Aorta (tissue), 5 donors: ENCODE results near the gene CCDC138. TPM values are rescaled to one million over a fixed set of nuclear protein-coding genes. Genes with fewer than 3 reads are reported as not detected.

Experiments
- ATAC-seq: fragments of 200-7000 bp; cut with Tn5 transposase; one replicate; pipeline ENCODE4 v1.9.1; 2022; ENCODE audit warnings: moderate library complexity; ENCODE audit not compliant: low FRiP score
- DNase-seq, 2 donors: peaks; one replicate each; pipeline ENCODE4 v3.0.0-alpha.2; 2020
- H3K27ac ChIP-seq, 2 donors: one replicate each; pipeline ENCODE4 v1.5.1; 2013; ENCODE audit warnings: low read length in 2 of 2, mild to moderate bottlenecking in 2 of 2, moderate library complexity in 2 of 2, control low read depth in 1 of 2, inconsistent platforms in 1 of 2, low read depth in 1 of 2
- H3K27me3 ChIP-seq, 2 donors: one replicate each; pipeline ENCODE4 v1.6.1; 2013; ENCODE audit warnings: control low read depth in 1 of 2, low read length in 1 of 2, mild to moderate bottlenecking in 1 of 2, moderate library complexity in 1 of 2; ENCODE audit not compliant: insufficient read depth in 2 of 2, control insufficient read depth in 1 of 2
- H3K36me3 ChIP-seq, 2 donors: one replicate each; pipeline ENCODE4 v1.6.1; 2013; ENCODE audit warnings: control low read depth in 1 of 2, low read length in 1 of 2, mild to moderate bottlenecking in 1 of 2; ENCODE audit not compliant: insufficient read depth in 2 of 2, control insufficient read depth in 1 of 2
- H3K4me1 ChIP-seq, 2 donors: one replicate each; pipeline ENCODE4 v1.6.1; 2013; ENCODE audit warnings: low read length in 2 of 2, control low read depth in 1 of 2, mild to moderate bottlenecking in 1 of 2, moderate library complexity in 1 of 2; ENCODE audit not compliant: insufficient read depth in 2 of 2, control insufficient read depth in 1 of 2
- H3K4me3 ChIP-seq, 2 donors: one replicate each; pipeline ENCODE4 v1.5.1; 2013; ENCODE audit warnings: low read length in 2 of 2, control low read depth in 1 of 2, mild to moderate bottlenecking in 1 of 2
- H3K9me3 ChIP-seq: one replicate; pipeline ENCODE4 v1.6.1; 2013; ENCODE audit warnings: mild to moderate bottlenecking, low read length; ENCODE audit not compliant: control insufficient read depth
- WGBS, 2 donors: extraction: QIAGEN DNeasy Blood & Tissue Kit; methylation state at CpG; one replicate each; pipeline ENCODE4 v1.1.7; 2013; 5-methylcytosine and 5-hydroxymethylcytosine counted together
- intact Hi-C, 2 donors: fragments of 100-400 bp; cut with DNase I; formaldehyde crosslinking; loops; one replicate each; pipeline versions ENCODE4 v1.14.2 to v1.15.0; 2022
- polyA plus RNA-seq, 2 donors: library from polyadenylated mRNA; stranded (reverse); fragments of 200-250 nt; gene quantifications; one replicate each; pipeline ENCODE4 v1.2.3, GENCODE V29; 2013
- total RNA-seq, 2 donors: library from RNA; stranded (reverse); fragmentation: NEBNext Ultra II Directional; extraction: Animal tissue kit (Norgen Biotek cat#: 25700); gene quantifications; one replicate each; pipeline ENCODE4 v1.2.1, GENCODE V29; 2021
- donor health status: healthy with polysubstance abuse.
- donor health status: Bipolar disorder and iron deficiency.
- donor health status: DM: no; HTN: no; CAD: no.
- donor health status: DM: no; HTN: no; CAD: no.
- donor health status: DM: yes; HTN: yes; CAD: no.

CCDC138 gene
- total and polyA plus RNA-seq, 4 donors: 0.25 to 3.2 (median 1.8) TPM

DNA sequence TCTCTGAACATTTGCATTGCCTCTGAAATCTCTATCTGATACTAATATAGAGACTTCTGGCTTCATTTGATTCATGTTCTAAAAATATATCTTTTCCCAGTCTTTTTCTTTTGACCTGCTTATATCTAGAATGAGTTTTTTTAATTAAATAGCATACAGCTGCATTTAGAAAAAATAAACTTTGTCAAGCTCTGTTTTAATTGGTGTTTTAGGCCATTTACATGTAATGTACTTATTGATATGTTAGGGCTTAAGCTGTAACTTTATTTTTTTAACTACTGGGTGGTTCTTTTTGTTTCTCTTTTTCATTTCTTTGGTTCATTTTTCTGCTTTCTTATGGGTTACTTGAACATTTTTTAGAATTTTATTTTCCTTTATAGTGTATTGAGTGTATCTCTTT lies 54.9 kb downstream of the CCDC138 start:
- Histone ChIP-seq H3K36me3 (no peaks in the 10 kb centered on the region), H3K4me3 (no peak overlapping the region), H3K27ac (no peak overlapping the region), H3K4me1 (no peaks in the 10 kb centered on the region), H3K27me3 (no peaks in the 10 kb centered on the region), H3K9me3 (no peaks in the 10 kb centered on the region)
- DNase-seq (no peak), ATAC-seq (no peak)
- intact Hi-C loops: no loop called here

- H3K4me1 ChIP-seq: no peaks in the 10 kb centered on the region
- intact Hi-C loops: no loop called here
- H3K9me3 ChIP-seq: no peaks in the 10 kb centered on the region
- no peak for ATAC-seq
- no peaks in the 10 kb centered on the region for H3K27me3 ChIP-seq
- DNase-seq: no peak
- H3K27ac ChIP-seq: no peak overlapping the region
- no peaks in the 10 kb centered on the region for H3K36me3 ChIP-seq
- no peak overlapping the region for H3K4me3 ChIP-seq
These were observed 59.4 kb downstream of the CCDC138 start for GRCh38 chr2:108845923-108846322.

- Histone ChIP-seq H3K4me3 (no peak overlapping the region), H3K9me3 (no peaks in the 10 kb centered on the region), H3K27ac (no peak overlapping the region), H3K27me3 (no peaks in the 10 kb centered on the region), H3K36me3 (no peaks in the 10 kb centered on the region), H3K4me1 (no peaks in the 10 kb centered on the region)
- intact Hi-C loops: no loop called here
- DNase-seq: no peak
- WGBS, 2 donors: 97 to 98% methylated on average over 1 of the region's 1 CpG
- no peak for ATAC-seq
These were observed 60.4 kb downstream of the CCDC138 start for GRCh38 chr2:108847000-108847399.

DNA sequence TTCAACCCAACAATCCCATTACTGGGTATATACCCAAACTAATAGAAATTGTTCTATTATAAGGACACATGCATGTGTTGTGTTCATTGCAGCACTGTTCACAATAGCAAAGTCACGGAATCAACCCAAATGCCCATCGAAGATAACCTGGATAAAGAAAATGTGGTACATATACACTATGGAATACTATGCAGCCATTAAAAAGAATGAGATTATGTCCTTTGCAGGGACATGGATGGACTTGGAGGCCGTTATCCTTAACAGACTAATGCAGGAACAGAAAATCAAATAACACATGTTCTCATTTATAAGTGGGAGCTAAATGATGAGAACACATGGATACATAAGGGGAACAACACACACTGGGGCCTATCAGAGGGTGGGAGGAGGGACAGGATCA lies 65.8 kb downstream of the CCDC138 start:
- no peak for ATAC-seq
- DNase-seq: no peak
- intact Hi-C loops: no loop called here
- no peaks in the 10 kb centered on the region for H3K4me1 ChIP-seq
- H3K27me3 ChIP-seq: no peaks in the 10 kb centered on the region
- 98% methylated on average over 3 of the region's 3 CpGs for WGBS, 2 donors
- no peak overlapping the region for H3K4me3 ChIP-seq
- no peaks in the 10 kb centered on the region for H3K9me3 ChIP-seq
- H3K36me3 ChIP-seq: no peaks in the 10 kb centered on the region
- H3K27ac ChIP-seq: no peak overlapping the region

GRCh38 chr2:108853421-108853820 lies 66.8 kb downstream of the CCDC138 start:
- no peaks in the 10 kb centered on the region for H3K9me3 ChIP-seq
- intact Hi-C loops: no loop called here
- no peak for ATAC-seq
- 86 to 88% methylated on average over 2 of the region's 2 CpGs for WGBS, 2 donors
- no peaks in the 10 kb centered on the region for H3K4me1 ChIP-seq
- DNase-seq: no peak
- no peak overlapping the region for H3K27ac ChIP-seq
- no peak overlapping the region for H3K4me3 ChIP-seq
- no peaks in the 10 kb centered on the region for H3K36me3 ChIP-seq
- H3K27me3 ChIP-seq: no peaks in the 10 kb centered on the region

GRCh38 chr2:108854484-108854883 lies 67.9 kb downstream of the CCDC138 start:
- Histone ChIP-seq H3K27me3 (no peaks in the 10 kb centered on the region), H3K27ac (no peak overlapping the region), H3K4me3 (no peak overlapping the region), H3K4me1 (no peaks in the 10 kb centered on the region), H3K36me3 (no peaks in the 10 kb centered on the region), H3K9me3 (no peaks in the 10 kb centered on the region)
- 36 to 46% methylated on average over 1 of the region's 1 CpG for WGBS, 2 donors
- ATAC-seq: no peak
- no peak for DNase-seq
- intact Hi-C loops: no loop called here

DNA sequence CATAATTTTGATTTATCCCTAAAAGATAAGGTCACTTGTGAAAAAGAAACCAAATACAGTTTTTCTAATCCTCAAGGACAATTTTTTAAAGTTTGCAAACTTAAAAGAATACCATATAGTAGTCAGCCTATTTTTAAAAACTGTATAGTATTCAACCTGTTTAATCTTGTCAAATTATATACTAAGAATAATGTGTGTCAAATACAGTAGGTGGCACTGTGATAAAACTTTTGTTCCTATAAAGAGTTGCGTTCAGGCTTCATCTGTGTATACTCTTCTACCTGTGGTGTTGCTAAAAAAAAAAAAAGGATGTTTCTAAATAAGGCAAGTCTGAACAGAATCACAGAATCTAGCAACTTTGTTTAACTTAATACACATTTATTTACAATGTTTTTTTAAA lies 68.6 kb downstream of the CCDC138 start:
- 16 to 24% methylated on average over 1 of the region's 1 CpG for WGBS, 2 donors
- no peaks in the 10 kb centered on the region for H3K4me1 ChIP-seq
- H3K9me3 ChIP-seq: no peaks in the 10 kb centered on the region
- no peak for DNase-seq
- H3K36me3 ChIP-seq: no peaks in the 10 kb centered on the region
- no peak for ATAC-seq
- no peak overlapping the region for H3K4me3 ChIP-seq
- no peaks in the 10 kb centered on the region for H3K27me3 ChIP-seq
- no peak overlapping the region for H3K27ac ChIP-seq
- intact Hi-C loops: no loop called here

GRCh38 chr2:108858894-108859293 lies 72.3 kb downstream of the CCDC138 start:
- Histone ChIP-seq H3K4me1 (no peaks in the 10 kb centered on the region), H3K4me3 (no peak overlapping the region), H3K27me3 (no peaks in the 10 kb centered on the region), H3K36me3 (no peaks in the 10 kb centered on the region), H3K27ac (no peak overlapping the region), H3K9me3 (no peaks in the 10 kb centered on the region)
- no peak for ATAC-seq
- 98 to 100% methylated on average over 3 of the region's 3 CpGs for WGBS, 2 donors
- no peak for DNase-seq
- intact Hi-C loops: no loop called here

DNA sequence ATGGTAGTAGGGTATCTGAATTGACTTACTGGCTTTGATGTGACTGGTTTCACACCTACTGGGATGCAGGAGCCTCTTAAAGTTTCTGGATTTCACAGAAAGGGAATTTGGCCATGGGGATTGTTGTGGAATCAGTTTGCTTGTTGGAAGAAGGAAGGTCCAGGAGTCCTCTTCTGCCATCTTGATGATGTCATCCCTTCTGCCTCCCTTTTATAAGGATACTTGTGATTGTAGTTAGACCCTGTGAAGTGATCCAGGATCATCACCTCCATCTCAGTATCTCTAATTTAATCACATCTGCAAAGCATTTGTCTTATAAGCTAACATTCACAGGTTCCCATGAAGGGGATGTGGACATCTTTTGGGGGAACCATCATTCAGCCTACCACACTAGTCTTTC lies 79.5 kb downstream of the CCDC138 start:
- Histone ChIP-seq H3K27me3 (no peaks in the 10 kb centered on the region), H3K4me3 (no peak overlapping the region), H3K4me1 (no peaks in the 10 kb centered on the region), H3K36me3 (no peaks in the 10 kb centered on the region), H3K27ac (no peak overlapping the region), H3K9me3 (peaks cover 3% of the 10 kb centered on the region)
- intact Hi-C loops: no loop called here
- ATAC-seq (no peak), DNase-seq (no peak)

GRCh38 chr2:108868911-108869310 lies 82.3 kb downstream of the CCDC138 start:
- Histone ChIP-seq H3K36me3 (no peaks in the 10 kb centered on the region), H3K4me3 (no peak overlapping the region), H3K9me3 (peaks cover 3% of the 10 kb centered on the region), H3K27me3 (no peaks in the 10 kb centered on the region), H3K4me1 (no peaks in the 10 kb centered on the region), H3K27ac (no peak overlapping the region)
- intact Hi-C loops: no loop called here
- no peak for ATAC-seq
- 69 to 77% methylated on average over 1 of the region's 1 CpG for WGBS, 2 donors
- no peak for DNase-seq
